GM23338 (cell line): Measurements from ENCODE around the gene C1orf185. TPM values are rescaled to one million over a fixed set of nuclear protein-coding genes. Genes with fewer than 3 reads are reported as not detected.

Source experiments
- ATAC-seq: fragments of 200-7000 bp; cut with Tn5 transposase; 3 replicates; pipeline ENCODE4 v1.9.1; 2020
- DNase-seq: peaks from one replicate; pipeline ENCODE4 v3.0.0-alpha.2; 2015; ENCODE audit warnings: low spot score
- H2AFZ ChIP-seq: fragments of 200-600 bp; sonication (generic); 2 replicates; pipeline ENCODE4 v1.8.0; 2016; ENCODE audit warnings: antibody characterized with exemption, mild to moderate bottlenecking, moderate library complexity
- H3F3A ChIP-seq: fragments of 200-600 bp; sonication (generic); replicated peaks from 2 replicates; pipeline ENCODE4 v1.8.0; 2017; ENCODE audit warnings: antibody characterized with exemption, mixed run types, low read depth
- H3K27ac ChIP-seq: fragments of 200-600 bp; sonication (generic); 2 replicates; pipeline ENCODE4 v1.6.1; 2016; ENCODE audit warnings: low read depth
- H3K27me3 ChIP-seq: fragments of 200-600 bp; sonication (generic); 2 replicates; pipeline ENCODE4 v1.8.0; 2016; ENCODE audit warnings: mild to moderate bottlenecking, mixed run types, moderate library complexity; ENCODE audit not compliant: insufficient read depth
- H3K36me3 ChIP-seq: fragments of 200-600 bp; sonication (generic); 2 replicates; pipeline ENCODE4 v1.8.0; 2016; ENCODE audit warnings: mild to moderate bottlenecking; ENCODE audit not compliant: insufficient read depth
- H3K4me1 ChIP-seq: fragments of 200-600 bp; sonication (generic); 2 replicates; pipeline ENCODE4 v1.8.0; 2016; ENCODE audit warnings: mild to moderate bottlenecking, moderate library complexity; ENCODE audit not compliant: insufficient read depth
- H3K4me2 ChIP-seq: fragments of 200-600 bp; sonication (generic); 2 replicates; pipeline ENCODE4 v1.7.1; 2017; ENCODE audit warnings: mixed run types
- H3K4me3 ChIP-seq: fragments of 200-600 bp; sonication (generic); 2 replicates; pipeline ENCODE4 v1.6.1; 2016; ENCODE audit warnings: mixed run types
- H3K79me2 ChIP-seq: fragments of 200-600 bp; sonication (generic); replicated peaks from 2 replicates; pipeline ENCODE4 v1.8.0; 2017; ENCODE audit warnings: mild to moderate bottlenecking; ENCODE audit not compliant: insufficient read depth
- H3K9me2 ChIP-seq: fragments of 200-600 bp; sonication (generic); 2 replicates; pipeline ENCODE4 v1.8.0; 2017; ENCODE audit not compliant: insufficient read depth
- H4K20me1 ChIP-seq: fragments of 200-600 bp; sonication (generic); replicated peaks from 2 replicates; pipeline ENCODE4 v1.8.0; 2017; ENCODE audit warnings: mild to moderate bottlenecking; ENCODE audit not compliant: insufficient read depth
- H3K27ac Mint-ChIP-seq: 2 replicates; pipeline ENCODE4 v1.8.0; 2020; ENCODE audit warnings: inconsistent platforms, mild to moderate bottlenecking, moderate library complexity, mixed read lengths
- H3K27me3 Mint-ChIP-seq: 3 replicates; pipeline ENCODE4 v1.8.0; 2022; ENCODE audit warnings: low read depth, mild to moderate bottlenecking, moderate library complexity, mixed read lengths, inconsistent platforms; ENCODE audit not compliant: insufficient read depth, poor library complexity
- H3K36me3 Mint-ChIP-seq: 3 replicates; pipeline ENCODE4 v1.8.0; 2021; ENCODE audit warnings: low read depth, mild to moderate bottlenecking, inconsistent platforms, moderate library complexity, mixed read lengths
- H3K4me1 Mint-ChIP-seq: 3 replicates; pipeline ENCODE4 v1.8.0; 2020; ENCODE audit warnings: mild to moderate bottlenecking, inconsistent platforms, mixed read lengths
- H3K4me3 Mint-ChIP-seq: 3 replicates; pipeline ENCODE4 v1.8.0; 2021; ENCODE audit warnings: moderate library complexity, mild to moderate bottlenecking, inconsistent platforms, mixed read lengths
- H3K9me3 Mint-ChIP-seq: 3 replicates; pipeline ENCODE4 v1.8.0; 2020; ENCODE audit warnings: moderate library complexity, mild to moderate bottlenecking, inconsistent platforms, mixed read lengths
- CREB1 ChIP-seq: fragments of 250-450 bp; sonication (Bioruptor Pico); IDR thresholded peaks from 2 replicates; pipeline ENCODE4 v1.5.0; 2020; ENCODE audit warnings: low read depth, mild to moderate bottlenecking, moderate library complexity
- CTCF ChIP-seq, 2 experiments: fragments of 200-600 bp in 1 of 2; sonication (generic) in 1 of 2; conservative IDR thresholded peaks; 2 replicates each; pipeline versions ENCODE4 v1.5.1 to v1.6.1; 2016 to 2017; ENCODE audit warnings: antibody characterized with exemption in 2 of 2, low read depth in 2 of 2, mild to moderate bottlenecking in 2 of 2, moderate library complexity in 1 of 2
- EZH2 ChIP-seq: fragments of 200-600 bp; sonication (generic); IDR thresholded peaks from one replicate; pipeline ENCODE4 v1.8.0; 2017; ENCODE audit warnings: antibody characterized with exemption, mild to moderate bottlenecking, low read depth; ENCODE audit not compliant: unreplicated experiment
- EZH2phosphoT487 ChIP-seq: fragments of 200-600 bp; sonication (generic); IDR thresholded peaks from one replicate; pipeline ENCODE4 v1.8.1; 2018; ENCODE audit warnings: antibody characterized with exemption; ENCODE audit not compliant: unreplicated experiment
- JUNB ChIP-seq: IDR thresholded peaks from one replicate; pipeline ENCODE4 v1.6.1; 2016; ENCODE audit warnings: antibody characterized with exemption; ENCODE audit not compliant: unreplicated experiment
- NANOG ChIP-seq: IDR thresholded peaks from 2 replicates; pipeline ENCODE4 v1.6.1; 2016; ENCODE audit warnings: antibody characterized with exemption, borderline replicate concordance
- POLR2AphosphoS5 ChIP-seq: IDR thresholded peaks from 2 replicates; pipeline ENCODE4 v1.6.1; 2016; ENCODE audit warnings: antibody characterized with exemption, low read depth
- REST ChIP-seq: IDR thresholded peaks from one replicate; pipeline ENCODE4 v1.6.1; 2018; ENCODE audit warnings: antibody characterized with exemption; ENCODE audit not compliant: unreplicated experiment
- STAT1 ChIP-seq: IDR thresholded peaks from one replicate; pipeline ENCODE4 v1.6.1; 2016; ENCODE audit warnings: antibody characterized with exemption; ENCODE audit not compliant: unreplicated experiment
- ZNF114 ChIP-seq: fragments of 250-450 bp; sonication (Bioruptor Pico); IDR thresholded peaks from 2 replicates; pipeline ENCODE4 v1.5.0; 2020; ENCODE audit warnings: mild to moderate bottlenecking, moderate library complexity
- ZNF331 ChIP-seq: fragments of 250-450 bp; sonication (Bioruptor Pico); IDR thresholded peaks from 2 replicates; pipeline ENCODE4 v1.5.0; 2020; ENCODE audit warnings: low read depth, mild to moderate bottlenecking, moderate library complexity
- ZNF462 ChIP-seq: fragments of 250-450 bp; sonication (Bioruptor Pico); IDR thresholded peaks from 2 replicates; pipeline ENCODE4 v1.5.0; 2020; ENCODE audit warnings: mild to moderate bottlenecking, moderate library complexity
- polyA plus RNA-seq: library from polyadenylated mRNA; unstranded; fragments of >200 nt; fragmentation: Nextera tagmentation; extraction: Ambion mirVana; gene quantifications from 2 replicates; pipeline ENCODE4 v1.2.1, GENCODE V29; 2016
- total RNA-seq: library from RNA; depleted of rRNA; stranded (reverse); fragments of >200 nt; shearing (Covaris generic); gene quantifications from 2 replicates; pipeline ENCODE4 v1.2.3, GENCODE V29; 2014
- TF ChIP-seq, protein P1 (sequence below): IDR thresholded peaks from 2 replicates; pipeline ENCODE4 v1.6.1; 2016; ENCODE audit warnings: antibody characterized with exemption

C1orf185 gene
- total and polyA plus RNA-seq, 2 experiments from 2014 or later = not detected

- no peaks in the 10 kb centered on the region for H3K4me1 ChIP-seq
- no peaks in the 10 kb centered on the region for H3K9me3 Mint-ChIP-seq
- DNase-seq = no peak
- H3K27ac Mint-ChIP-seq = no peak overlapping the region
- H3F3A ChIP-seq = no peaks in the 10 kb centered on the region
- H3K27ac ChIP-seq = no peak overlapping the region
- TF ChIP-seq ZNF114 (CRISPR knock-in tag) (no peak), ZNF331 (CRISPR knock-in tag) (no peak), JUNB (no peak), CTCF (conservative IDR thresholded peaks at IDR 0.05; ENCODE audit: low read depth in 2 of 2) (no peak), EZH2 (no peak), REST (no peak), STAT1 (no peak), CREB1 (no peak), EZH2phosphoT487 (no peak), NANOG (no peak), ZNF462 (CRISPR knock-in tag) (no peak), POLR2AphosphoS5 (no peak)
- TF ChIP-seq, protein P1, sequence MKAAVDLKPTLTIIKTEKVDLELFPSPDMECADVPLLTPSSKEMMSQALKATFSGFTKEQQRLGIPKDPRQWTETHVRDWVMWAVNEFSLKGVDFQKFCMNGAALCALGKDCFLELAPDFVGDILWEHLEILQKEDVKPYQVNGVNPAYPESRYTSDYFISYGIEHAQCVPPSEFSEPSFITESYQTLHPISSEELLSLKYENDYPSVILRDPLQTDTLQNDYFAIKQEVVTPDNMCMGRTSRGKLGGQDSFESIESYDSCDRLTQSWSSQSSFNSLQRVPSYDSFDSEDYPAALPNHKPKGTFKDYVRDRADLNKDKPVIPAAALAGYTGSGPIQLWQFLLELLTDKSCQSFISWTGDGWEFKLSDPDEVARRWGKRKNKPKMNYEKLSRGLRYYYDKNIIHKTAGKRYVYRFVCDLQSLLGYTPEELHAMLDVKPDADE = no peak
- no peak for ATAC-seq
- no peak overlapping the region for H3K4me3 Mint-ChIP-seq
- no peaks in the 10 kb centered on the region for H4K20me1 ChIP-seq
- H3K27me3 Mint-ChIP-seq = no peaks in the 10 kb centered on the region
- no peaks in the 10 kb centered on the region for H3K36me3 Mint-ChIP-seq
- H3K4me2 ChIP-seq = no peak overlapping the region
- H3K4me3 ChIP-seq = no peak overlapping the region
- 0 out of 2 replicates have a peak, but pooled peaks cover 8% of the 10 kb centered on the region for H3K9me2 ChIP-seq
- no peaks in the 10 kb centered on the region for H3K79me2 ChIP-seq
- no peaks in the 10 kb centered on the region for H3K27me3 ChIP-seq
- H3K36me3 ChIP-seq = no peaks in the 10 kb centered on the region
- no peaks in the 10 kb centered on the region for H3K4me1 Mint-ChIP-seq
- no peak overlapping the region for H2AFZ ChIP-seq
Measured at GRCh38 chr1:51070640-51071039, 31.4 kb upstream of the C1orf185 start.
